SK-N-SH treated with all-trans-retinoic acid at 6 μM for 48 hours (cell line): ENCODE measurements around the gene CFAP57.

ENCODE experiments used
- ATAC-seq: fragments of 200-7000 bp; cut with Tn5 transposase; 3 replicates; pipeline ENCODE4 v1.9.1; 2020; ENCODE audit warnings: mild to moderate bottlenecking, moderate library complexity
- CREB5 ChIP-seq: fragments of 250-450 bp; sonication (Bioruptor Pico); IDR thresholded peaks from 2 replicates; pipeline ENCODE4 v1.5.1; 2020; ENCODE audit warnings: low read depth, mild to moderate bottlenecking, moderate library complexity
- CSDC2 ChIP-seq: fragments of 250-450 bp; sonication (Bioruptor Pico); IDR thresholded peaks from 2 replicates; pipeline ENCODE4 v1.5.0; 2020; ENCODE audit warnings: mild to moderate bottlenecking, moderate library complexity
- CSRNP3 ChIP-seq: fragments of 250-450 bp; sonication (Bioruptor Pico); IDR thresholded peaks from 2 replicates; pipeline ENCODE4 v1.5.1; 2021; ENCODE audit warnings: mild to moderate bottlenecking, moderate library complexity
- ESRRG ChIP-seq: fragments of 250-450 bp; sonication (Bioruptor Pico); IDR thresholded peaks from 2 replicates; pipeline ENCODE4 v1.6.1; 2021; ENCODE audit warnings: mild to moderate bottlenecking
- GLIS3 ChIP-seq: fragments of 250-450 bp; sonication (Bioruptor Pico); IDR thresholded peaks from 2 replicates; pipeline ENCODE4 v1.5.0; 2020; ENCODE audit warnings: mild to moderate bottlenecking, moderate library complexity
- ISL1 ChIP-seq: fragments of 250-450 bp; sonication (Bioruptor Pico); IDR thresholded peaks from 2 replicates; pipeline ENCODE4 v2.1.2; 2022; ENCODE audit warnings: mild to moderate bottlenecking, moderate library complexity
- OSR1 ChIP-seq: fragments of 250-450 bp; sonication (Bioruptor Pico); IDR thresholded peaks from 2 replicates; pipeline ENCODE4 v1.8.0; 2022; ENCODE audit warnings: moderate library complexity, mild to moderate bottlenecking, inconsistent platforms
- PATZ1 ChIP-seq: fragments of 250-450 bp; sonication (Bioruptor Pico); IDR thresholded peaks from 2 replicates; pipeline ENCODE4 v1.8.0; 2020; ENCODE audit warnings: mild to moderate bottlenecking, moderate library complexity, borderline replicate concordance
- PPARA ChIP-seq: fragments of 250-450 bp; sonication (Bioruptor Pico); IDR thresholded peaks from 2 replicates; pipeline ENCODE4 v1.5.0; 2020; ENCODE audit warnings: mild to moderate bottlenecking, borderline replicate concordance
- RARB ChIP-seq: fragments of 250-450 bp; sonication (Bioruptor Pico); IDR thresholded peaks from 2 replicates; pipeline ENCODE4 v1.8.0; 2021; ENCODE audit warnings: mild to moderate bottlenecking, moderate library complexity
- TCF4 ChIP-seq: fragments of 250-450 bp; sonication (Bioruptor Pico); IDR thresholded peaks from 2 replicates; pipeline ENCODE4 v1.8.0; 2021; ENCODE audit warnings: mild to moderate bottlenecking, moderate library complexity, borderline replicate concordance
- TOX ChIP-seq: fragments of 250-450 bp; sonication (Bioruptor Pico); IDR thresholded peaks from 2 replicates; pipeline ENCODE4 v1.8.0; 2021; ENCODE audit warnings: mild to moderate bottlenecking, moderate library complexity, borderline replicate concordance
- TSHZ2 ChIP-seq: fragments of 250-450 bp; sonication (Bioruptor Pico); IDR thresholded peaks from 2 replicates; pipeline ENCODE4 v1.5.0; 2020; ENCODE audit warnings: mild to moderate bottlenecking, moderate library complexity
- ZC3H10 ChIP-seq: fragments of 250-450 bp; sonication (Bioruptor Pico); IDR thresholded peaks from 2 replicates; pipeline ENCODE4 v1.5.1; 2021; ENCODE audit warnings: mild to moderate bottlenecking, moderate library complexity
- ZFP3 ChIP-seq: fragments of 250-450 bp; sonication (Bioruptor Pico); IDR thresholded peaks from 2 replicates; pipeline ENCODE4 v1.5.0; 2020; ENCODE audit warnings: mild to moderate bottlenecking, moderate library complexity
- ZFP30 ChIP-seq: fragments of 450-650 bp; formaldehyde crosslinking; IDR thresholded peaks from 2 replicates; pipeline ENCODE4 v1.5.0; 2022; ENCODE audit warnings: mild to moderate bottlenecking, moderate library complexity
- ZNF565 ChIP-seq: fragments of 450-650 bp; formaldehyde crosslinking; conservative IDR thresholded peaks from 2 replicates; pipeline ENCODE4 v1.5.0; 2020; ENCODE audit warnings: low read depth, mild to moderate bottlenecking, moderate library complexity
- ZNF8 ChIP-seq: fragments of 450-650 bp; formaldehyde crosslinking; IDR thresholded peaks from 2 replicates; pipeline ENCODE4 v1.5.0; 2020; ENCODE audit warnings: mild to moderate bottlenecking, moderate library complexity

The CFAP57 gene

DNA sequence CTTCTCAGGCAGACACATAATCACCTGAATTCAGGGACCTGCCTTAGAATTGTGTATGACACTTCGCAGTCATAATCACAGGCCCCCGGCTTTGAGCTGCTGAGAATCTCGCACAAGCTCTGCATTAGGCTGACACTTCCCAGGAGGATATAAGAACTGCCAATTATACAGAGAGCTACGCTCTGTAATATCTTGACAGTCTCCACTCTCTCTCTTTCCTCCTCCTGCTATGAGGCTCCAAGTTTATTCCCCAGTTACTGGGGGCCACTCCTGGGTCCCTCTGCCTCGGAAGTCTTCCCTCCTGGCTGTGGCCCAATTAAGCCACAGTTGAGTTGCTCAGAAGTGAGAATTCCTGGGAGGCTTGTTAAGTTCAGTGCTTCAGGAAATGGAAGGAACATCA, 42.7 kb upstream of the CFAP57 start:
- TF ChIP-seq CSDC2 (CRISPR knock-in tag) (no peak), OSR1 (CRISPR knock-in tag) (no peak)
- ATAC-seq, result no peak

GRCh38 chr1:43134068-43134467, 38.1 kb upstream of the CFAP57 start:
- TF ChIP-seq TCF4 (CRISPR knock-in tag) (no peak), TOX (no peak), PPARA (CRISPR knock-in tag) (no peak)
- no peak for ATAC-seq

GRCh38 chr1:43134640-43135039, 37.5 kb upstream of the CFAP57 start:
- TF ChIP-seq PATZ1 (CRISPR knock-in tag), result no peak
- no peak for TF ChIP-seq TSHZ2 (CRISPR knock-in tag)
- TF ChIP-seq OSR1 (CRISPR knock-in tag), result no peak
- no peak for TF ChIP-seq TCF4 (CRISPR knock-in tag)
- no peak for TF ChIP-seq ZC3H10 (CRISPR knock-in tag)
- TF ChIP-seq ESRRG (CRISPR knock-in tag), result no peak
- TF ChIP-seq ISL1 (CRISPR knock-in tag), result no peak
- TF ChIP-seq ZFP3 (CRISPR knock-in tag), result no peak
- ATAC-seq, result no peak

DNA sequence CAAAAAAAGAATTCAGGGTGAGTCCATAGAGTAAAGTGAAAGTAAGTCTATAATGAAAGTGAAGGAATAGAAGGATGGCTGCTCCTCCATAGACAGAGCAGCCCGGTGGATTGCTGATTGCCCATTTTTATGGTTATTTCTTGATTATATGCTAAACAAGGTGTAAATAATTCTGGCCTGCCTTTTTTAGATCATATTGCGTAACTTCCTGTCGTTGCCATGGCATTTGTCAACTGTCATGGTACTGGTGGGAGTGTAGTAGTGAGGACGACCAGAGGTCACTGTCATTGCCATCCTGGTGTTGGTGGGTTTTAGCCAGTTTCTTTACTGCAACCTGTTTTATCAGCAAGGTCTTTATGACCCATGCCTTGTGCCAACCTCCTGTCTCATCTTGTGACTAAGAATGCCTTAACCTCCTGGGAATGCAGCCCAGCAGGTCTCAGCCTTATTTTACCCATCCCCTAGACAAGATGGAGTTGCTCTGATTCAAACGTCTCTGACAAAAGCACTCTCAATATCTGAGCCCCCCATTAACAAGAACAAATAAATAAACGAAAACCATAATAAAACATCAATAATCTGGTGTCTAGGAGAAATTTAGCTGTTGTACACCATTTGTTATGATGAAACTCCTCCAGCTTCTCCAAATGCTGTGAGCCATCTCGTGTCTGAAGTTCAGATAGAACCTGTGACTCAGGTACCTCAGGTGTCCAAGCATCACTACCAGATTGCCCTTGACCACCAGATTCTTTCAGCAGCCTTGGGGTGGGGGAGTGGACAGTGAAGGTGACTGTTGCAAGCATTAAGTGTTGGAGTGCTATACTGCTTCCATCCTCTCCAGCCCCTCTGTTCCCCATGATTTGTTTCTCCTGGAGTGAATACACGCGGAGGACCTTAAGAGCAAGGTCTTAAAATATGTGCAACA, 36.0 kb upstream of the CFAP57 start:
- TF ChIP-seq TSHZ2 (CRISPR knock-in tag) (no peak), CREB5 (CRISPR knock-in tag) (no peak), ZC3H10 (CRISPR knock-in tag) (no peak), PATZ1 (CRISPR knock-in tag) (no peak), PPARA (CRISPR knock-in tag) (no peak), ZNF8 (no peak), ZFP30 (no peak), CSRNP3 (CRISPR knock-in tag) (no peak), ZNF565 (CRISPR knock-in tag) (no peak), CSDC2 (CRISPR knock-in tag) (no peak), GLIS3 (CRISPR knock-in tag) (no peak), RARB (CRISPR knock-in tag) (no peak), OSR1 (CRISPR knock-in tag) (no peak), ZFP3 (CRISPR knock-in tag) (no peak)
- no peak for ATAC-seq
